HepG2 (cell line): Measurements from ENCODE around the gene TUBGCP5. TPM values are rescaled to one million over a fixed set of nuclear protein-coding genes. Genes with fewer than 3 reads are reported as not detected.
A peak's percentile ranks its signal among the peaks of the same experiment; 100 is the strongest.

ENCODE experiments used
- ATAC-seq: fragments of 200-7000 bp; cut with Tn5 transposase; 3 replicates; pipeline ENCODE4 v1.9.1; 2020; ENCODE audit warnings: mild to moderate bottlenecking, moderate library complexity
- BruUV-seq: library from RNA; stranded (reverse); fragments of 400-500 nt; replicated peaks from 2 replicates; lab custom pipeline; 2021; lab: Mats Ljungman, UMichigan
- CTCF ChIA-PET: fragments of 300-600 bp; formaldehyde crosslinking; extraction: SDS; loops from one replicate; lab custom pipeline; 2021; ENCODE audit warnings: low total read pairs, inconsistent platforms, low intra/inter-chr PET ratio; lab: Yijun Ruan, JAX
- POLR2A ChIA-PET: fragments of 350-600 bp; sonication (Branson Sonifier 250); formaldehyde crosslinking; loops from one replicate; lab custom pipeline; 2020; ENCODE audit warnings: antibody characterized with exemption, inconsistent platforms; lab: Yijun Ruan, JAX
- DNase-seq: peaks from one replicate; pipeline ENCODE4 v3.0.0-alpha.2; 2015; ENCODE audit warnings: low spot score
- FAIRE-seq: peaks from 3 replicates; lab custom pipeline; 2011; peaks lifted over from hg19 to GRCh38; lab: Jason Lieb, UNC
- H2AFZ ChIP-seq: one replicate; pipeline ENCODE4 v1.6.1; 2011; ENCODE audit warnings: low read length, inconsistent platforms
- H3K27ac ChIP-seq: fragments of 300-600 bp; 3 replicates; pipeline ENCODE4 v1.8.0; 2011; ENCODE audit warnings: mixed run types, mild to moderate bottlenecking, mixed read lengths, low read length, inconsistent platforms; ENCODE audit not compliant: insufficient read depth; ENCODE audit errors: extremely low read length
- H3K27me3 ChIP-seq, 2 experiments: fragments of 200-600 bp in 1 of 2; 2 replicates in 1 of 2; 3 replicates in 1 of 2; pipeline versions ENCODE4 v1.6.0 to v1.8.0; 2011; ENCODE audit warnings: low read length in 2 of 2, mild to moderate bottlenecking in 2 of 2, moderate library complexity in 2 of 2, inconsistent platforms in 1 of 2; ENCODE audit not compliant: insufficient read depth in 2 of 2, control insufficient read depth in 1 of 2
- H3K36me3 ChIP-seq, 2 experiments: fragments of 200-600 bp in 1 of 2; replicated peaks in 1 of 2; 2 replicates in 1 of 2; 3 replicates in 1 of 2; pipeline versions ENCODE4 v1.5.1 to v1.8.0; 2011; ENCODE audit warnings: low read length in 2 of 2, inconsistent platforms in 1 of 2; ENCODE audit not compliant: insufficient read depth in 2 of 2, control insufficient read depth in 1 of 2
- H3K4me1 ChIP-seq: 2 replicates; pipeline ENCODE4 v1.5.1; 2012; ENCODE audit warnings: low read length, inconsistent platforms; ENCODE audit not compliant: insufficient read depth
- H3K4me2 ChIP-seq: 2 replicates; pipeline ENCODE4 v1.6.0; 2011; ENCODE audit warnings: low read depth, low read length, inconsistent platforms
- H3K4me3 ChIP-seq, 3 experiments: fragments of 200-600 bp in 1 of 3; sonication (generic), shearing (Covaris generic) in 1 of 3; replicated peaks in 1 of 3; 2 replicates each; pipeline ENCODE4 v1.5.1; 2011 to 2016; ENCODE audit warnings: low read length in 3 of 3, inconsistent platforms in 2 of 3, low read depth in 2 of 3, mild to moderate bottlenecking in 2 of 3, control low read depth in 1 of 3, mixed read lengths in 1 of 3; ENCODE audit not compliant: insufficient read depth in 1 of 3
- H3K79me2 ChIP-seq: one replicate; pipeline ENCODE4 v1.6.1; 2011; ENCODE audit warnings: low read length, inconsistent platforms; ENCODE audit not compliant: insufficient read depth
- H3K9ac ChIP-seq: 2 replicates; pipeline ENCODE4 v1.6.0; 2011; ENCODE audit warnings: mild to moderate bottlenecking, low read depth, low read length, inconsistent platforms; ENCODE audit not compliant: insufficient read depth
- H3K9me3 ChIP-seq: 2 replicates; pipeline ENCODE4 v1.5.1; 2012; ENCODE audit warnings: mild to moderate bottlenecking, low read length
- H4K20me1 ChIP-seq: 2 replicates; pipeline ENCODE4 v1.6.0; 2011; ENCODE audit warnings: inconsistent platforms, mild to moderate bottlenecking, low read length, moderate library complexity; ENCODE audit not compliant: insufficient read depth
- EP300 ChIP-seq, 3 experiments: sonication (generic) in 1 of 3; formaldehyde crosslinking in 1 of 3; IDR thresholded peaks; 2 replicates each; pipeline versions ENCODE4 v1.5.1 to v1.6.1; 2011 to 2020; ENCODE audit warnings: low read depth in 2 of 3, low read length in 2 of 3, borderline replicate concordance in 1 of 3, improper control_type of control experiment in 1 of 3, mild to moderate bottlenecking in 1 of 3, missing genetic modification reagents in 1 of 3, moderate library complexity in 1 of 3
- FOXC1 ChIP-seq: sonication (generic); formaldehyde crosslinking; IDR thresholded peaks from 2 replicates; pipeline ENCODE4 v1.8.0; 2022; ENCODE audit warnings: mild to moderate bottlenecking, missing genetic modification reagents, borderline replicate concordance
- MBD4 ChIP-seq: IDR thresholded peaks from 2 replicates; pipeline ENCODE4 v1.6.1; 2012; ENCODE audit warnings: low read length, inconsistent platforms, borderline replicate concordance
- ZNF605 ChIP-seq: sonication (generic); formaldehyde crosslinking; IDR thresholded peaks from 2 replicates; pipeline ENCODE4 v1.8.0; 2022; ENCODE audit warnings: mild to moderate bottlenecking, missing genetic modification reagents
- ZSCAN20 ChIP-seq: sonication (generic); formaldehyde crosslinking; IDR thresholded peaks from 2 replicates; pipeline ENCODE4 v1.4.0; 2020; ENCODE audit warnings: missing genetic modification reagents, mild to moderate bottlenecking, borderline replicate concordance
- WGBS: methylation state at CpG from one replicate; pipeline ENCODE4 v1.1.6; 2017; ENCODE audit warnings: low lambda C conversion rate; 5-methylcytosine and 5-hydroxymethylcytosine counted together
- in situ Hi-C: cut with HindIII; loops from 2 replicates; pipeline ENCODE4 v1.10.0; 2017; ENCODE audit warnings: low pct_unique_long_range_greater_than_20kb; ENCODE audit not compliant: extremely low pct_ligation_motif_present
- intact Hi-C: fragments of 100-400 bp; cut with micrococcal nuclease; formaldehyde crosslinking; loops from one replicate; pipeline ENCODE4 v1.10.0; 2022; ENCODE audit not compliant: unreplicated experiment
- polyA plus RNA-seq, 8 experiments: library from polyadenylated mRNA; depleted of rRNA in 3 of 8; stranded (reverse) in 7 of 8; unstranded in 1 of 8; fragments of >200 nt; fragmentation: Illumina TruSeq in 4 of 8; extraction: Trizol in 4 of 8; gene quantifications; 2 replicates each; pipeline versions ENCODE4 v1.2.1 to v1.2.3, GENCODE V29; 2011 to 2016; ENCODE audit warnings: low read depth in 4 of 8, missing spikeins in 1 of 8, mixed read lengths in 1 of 8; ENCODE audit not compliant: insufficient read depth in 1 of 8
- total RNA-seq, 5 experiments: library from RNA; depleted of rRNA; stranded (reverse); fragments of >200 nt; fragmentation: Illumina TruSeq; extraction: Trizol; gene quantifications; 2 replicates each; pipeline ENCODE4 v1.2.3, GENCODE V29; 2016; ENCODE audit warnings: low read depth in 1 of 5
- TF ChIP-seq, protein P1 (sequence below): sonication (generic); formaldehyde crosslinking; IDR thresholded peaks from 2 replicates; pipeline ENCODE4 v1.4.0; 2020; ENCODE audit warnings: missing genetic modification reagents, borderline replicate concordance
- TF ChIP-seq, protein P2 (sequence below): sonication (generic); formaldehyde crosslinking; IDR thresholded peaks from 2 replicates; pipeline ENCODE4 v1.5.0; 2020; ENCODE audit warnings: mild to moderate bottlenecking, missing genetic modification reagents
- TF ChIP-seq, protein P3 (sequence below): sonication (generic); formaldehyde crosslinking; IDR thresholded peaks from 2 replicates; pipeline ENCODE4 v1.8.1; 2022; ENCODE audit warnings: mild to moderate bottlenecking, missing genetic modification reagents
- TF ChIP-seq, protein P4 (sequence below): sonication (generic); formaldehyde crosslinking; IDR thresholded peaks from 2 replicates; pipeline ENCODE4 v1.4.0; 2020; ENCODE audit warnings: missing genetic modification reagents

The TUBGCP5 gene
- total and polyA plus RNA-seq, 2 of the 13 experiments (the other 11 are each of a cell fraction or from before 2014, with no cell fraction given): 7.2 to 25.0 TPM

DNA sequence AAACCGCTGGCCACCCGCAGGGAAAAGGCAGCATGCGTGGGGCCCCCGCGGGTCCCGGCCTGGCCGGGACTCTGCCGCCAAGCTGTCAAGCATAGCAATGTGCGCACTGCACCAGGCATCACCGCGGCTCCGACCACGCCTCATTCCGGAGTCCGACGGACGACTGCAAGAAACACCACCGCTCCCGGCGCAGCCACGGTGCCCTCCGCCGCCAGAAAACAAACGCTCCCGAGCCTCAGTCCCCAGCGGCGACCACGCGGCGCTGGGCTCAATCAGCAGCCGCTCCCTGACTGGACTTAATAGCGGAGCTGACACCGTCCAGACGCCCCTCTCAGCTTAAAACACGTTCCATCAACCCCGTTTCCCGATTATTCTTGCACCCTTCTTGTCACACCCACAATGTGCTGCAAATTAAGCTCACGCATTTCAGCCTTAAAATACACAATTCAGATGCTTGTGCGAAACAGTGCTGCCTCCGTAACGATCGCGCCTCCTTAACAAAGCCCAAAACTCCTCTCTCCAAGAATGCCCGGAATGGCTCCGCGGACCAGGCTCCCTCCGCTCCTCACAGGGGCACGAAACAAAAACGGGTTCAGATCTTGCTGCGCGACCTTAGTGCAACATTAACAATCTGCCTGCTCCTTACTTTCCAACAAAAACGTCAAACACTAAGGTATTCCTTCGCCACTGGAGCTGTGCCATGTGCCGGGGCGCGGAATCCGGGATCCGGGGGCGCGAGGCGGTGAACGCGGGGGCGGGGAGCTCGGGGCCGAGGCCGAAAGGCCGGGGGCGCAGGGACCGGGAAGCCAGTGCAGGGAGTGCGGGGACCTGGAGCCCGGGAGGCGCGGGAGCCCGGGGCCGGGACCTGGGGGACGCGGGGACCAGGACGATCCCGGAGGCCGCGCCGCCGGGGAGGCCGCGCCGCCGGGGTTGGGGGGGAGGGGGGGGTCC, 59.9 kb downstream of the TUBGCP5 start (continued):
- TF ChIP-seq EP300 (IDR thresholded peaks at IDR 0.05; ENCODE audit: low read depth in 2 of 2, low read length in 2 of 2): no peak
- no peak for TF ChIP-seq EP300 (CRISPR knock-in tag; IDR thresholded peaks at IDR 0.05; ENCODE audit: borderline replicate concordance)
- TF ChIP-seq, protein P1, sequence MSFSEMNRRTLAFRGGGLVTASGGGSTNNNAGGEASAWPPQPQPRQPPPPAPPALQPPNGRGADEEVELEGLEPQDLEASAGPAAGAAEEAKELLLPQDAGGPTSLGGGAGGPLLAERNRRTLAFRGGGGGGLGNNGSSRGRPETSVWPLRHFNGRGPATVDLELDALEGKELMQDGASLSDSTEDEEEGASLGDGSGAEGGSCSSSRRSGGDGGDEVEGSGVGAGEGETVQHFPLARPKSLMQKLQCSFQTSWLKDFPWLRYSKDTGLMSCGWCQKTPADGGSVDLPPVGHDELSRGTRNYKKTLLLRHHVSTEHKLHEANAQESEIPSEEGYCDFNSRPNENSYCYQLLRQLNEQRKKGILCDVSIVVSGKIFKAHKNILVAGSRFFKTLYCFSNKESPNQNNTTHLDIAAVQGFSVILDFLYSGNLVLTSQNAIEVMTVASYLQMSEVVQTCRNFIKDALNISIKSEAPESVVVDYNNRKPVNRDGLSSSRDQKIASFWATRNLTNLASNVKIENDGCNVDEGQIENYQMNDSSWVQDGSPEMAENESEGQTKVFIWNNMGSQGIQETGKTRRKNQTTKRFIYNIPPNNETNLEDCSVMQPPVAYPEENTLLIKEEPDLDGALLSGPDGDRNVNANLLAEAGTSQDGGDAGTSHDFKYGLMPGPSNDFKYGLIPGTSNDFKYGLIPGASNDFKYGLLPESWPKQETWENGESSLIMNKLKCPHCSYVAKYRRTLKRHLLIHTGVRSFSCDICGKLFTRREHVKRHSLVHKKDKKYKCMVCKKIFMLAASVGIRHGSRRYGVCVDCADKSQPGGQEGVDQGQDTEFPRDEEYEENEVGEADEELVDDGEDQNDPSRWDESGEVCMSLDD (CRISPR knock-in tag): no peak
- no peak for TF ChIP-seq MBD4

DNA sequence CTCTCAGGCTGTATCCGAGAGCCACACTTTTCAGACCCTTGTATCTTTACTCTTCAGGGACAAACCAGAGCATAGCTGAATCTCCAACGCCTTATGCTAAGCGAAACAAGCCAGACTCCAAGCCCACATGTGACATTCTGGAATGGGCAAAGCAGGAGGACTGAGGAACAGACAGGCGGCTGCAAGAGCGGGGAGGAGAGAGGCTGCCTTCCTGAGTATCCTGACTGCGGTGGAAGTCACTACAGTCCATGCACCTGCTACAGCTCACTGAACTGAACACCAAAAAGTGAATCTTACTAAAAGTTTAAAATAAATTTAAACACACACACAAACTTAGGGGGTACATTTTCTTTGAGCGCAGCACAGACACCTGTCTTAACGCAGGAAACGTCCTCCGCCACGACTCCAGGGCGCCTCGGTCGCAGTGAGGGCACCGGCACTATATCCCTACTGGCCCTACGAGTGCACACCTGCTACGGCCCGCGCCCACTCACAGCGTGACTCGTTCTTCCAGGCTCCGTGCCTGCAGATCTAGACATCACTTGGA, 60.6 kb downstream of the TUBGCP5 start:
- WGBS: 12% methylated on average over 15 of the region's 22 CpGs
- TF ChIP-seq FOXC1 (CRISPR knock-in tag) (0 out of 2 replicates have a peak, but pooled peaks have one; percentile 25), ZNF605 (CRISPR knock-in tag) (0 out of 2 replicates have a peak, but pooled peaks have one; percentile 0), ZSCAN20 (CRISPR knock-in tag) (no peak)
- TF ChIP-seq, protein P2, sequence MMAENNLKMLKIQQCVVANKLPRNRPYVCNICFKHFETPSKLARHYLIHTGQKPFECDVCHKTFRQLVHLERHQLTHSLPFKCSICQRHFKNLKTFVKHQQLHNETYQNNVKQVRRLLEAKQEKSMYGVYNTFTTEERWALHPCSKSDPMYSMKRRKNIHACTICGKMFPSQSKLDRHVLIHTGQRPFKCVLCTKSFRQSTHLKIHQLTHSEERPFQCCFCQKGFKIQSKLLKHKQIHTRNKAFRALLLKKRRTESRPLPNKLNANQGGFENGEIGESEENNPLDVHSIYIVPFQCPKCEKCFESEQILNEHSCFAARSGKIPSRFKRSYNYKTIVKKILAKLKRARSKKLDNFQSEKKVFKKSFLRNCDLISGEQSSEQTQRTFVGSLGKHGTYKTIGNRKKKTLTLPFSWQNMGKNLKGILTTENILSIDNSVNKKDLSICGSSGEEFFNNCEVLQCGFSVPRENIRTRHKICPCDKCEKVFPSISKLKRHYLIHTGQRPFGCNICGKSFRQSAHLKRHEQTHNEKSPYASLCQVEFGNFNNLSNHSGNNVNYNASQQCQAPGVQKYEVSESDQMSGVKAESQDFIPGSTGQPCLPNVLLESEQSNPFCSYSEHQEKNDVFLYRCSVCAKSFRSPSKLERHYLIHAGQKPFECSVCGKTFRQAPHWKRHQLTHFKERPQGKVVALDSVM: no peak
- TF ChIP-seq, protein P3, sequence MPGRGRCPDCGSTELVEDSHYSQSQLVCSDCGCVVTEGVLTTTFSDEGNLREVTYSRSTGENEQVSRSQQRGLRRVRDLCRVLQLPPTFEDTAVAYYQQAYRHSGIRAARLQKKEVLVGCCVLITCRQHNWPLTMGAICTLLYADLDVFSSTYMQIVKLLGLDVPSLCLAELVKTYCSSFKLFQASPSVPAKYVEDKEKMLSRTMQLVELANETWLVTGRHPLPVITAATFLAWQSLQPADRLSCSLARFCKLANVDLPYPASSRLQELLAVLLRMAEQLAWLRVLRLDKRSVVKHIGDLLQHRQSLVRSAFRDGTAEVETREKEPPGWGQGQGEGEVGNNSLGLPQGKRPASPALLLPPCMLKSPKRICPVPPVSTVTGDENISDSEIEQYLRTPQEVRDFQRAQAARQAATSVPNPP (CRISPR knock-in tag): no peak
- TF ChIP-seq, protein P4, sequence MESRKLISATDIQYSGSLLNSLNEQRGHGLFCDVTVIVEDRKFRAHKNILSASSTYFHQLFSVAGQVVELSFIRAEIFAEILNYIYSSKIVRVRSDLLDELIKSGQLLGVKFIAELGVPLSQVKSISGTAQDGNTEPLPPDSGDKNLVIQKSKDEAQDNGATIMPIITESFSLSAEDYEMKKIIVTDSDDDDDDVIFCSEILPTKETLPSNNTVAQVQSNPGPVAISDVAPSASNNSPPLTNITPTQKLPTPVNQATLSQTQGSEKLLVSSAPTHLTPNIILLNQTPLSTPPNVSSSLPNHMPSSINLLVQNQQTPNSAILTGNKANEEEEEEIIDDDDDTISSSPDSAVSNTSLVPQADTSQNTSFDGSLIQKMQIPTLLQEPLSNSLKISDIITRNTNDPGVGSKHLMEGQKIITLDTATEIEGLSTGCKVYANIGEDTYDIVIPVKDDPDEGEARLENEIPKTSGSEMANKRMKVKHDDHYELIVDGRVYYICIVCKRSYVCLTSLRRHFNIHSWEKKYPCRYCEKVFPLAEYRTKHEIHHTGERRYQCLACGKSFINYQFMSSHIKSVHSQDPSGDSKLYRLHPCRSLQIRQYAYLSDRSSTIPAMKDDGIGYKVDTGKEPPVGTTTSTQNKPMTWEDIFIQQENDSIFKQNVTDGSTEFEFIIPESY (CRISPR knock-in tag): 0 out of 2 replicates have a peak, but pooled peaks have one; percentile 3

More for the DNA sequence above, 60.6 kb downstream of the TUBGCP5 start:
- CTCF ChIA-PET: no interaction called here
- H3K36me3 ChIP-seq: no peaks in the 10 kb centered on the region
- intact Hi-C loops (loop anchor here (10.0 kb wide), 1 partner anchor 144 kb away; the partner anchor contains the start of gene NIPA2), in situ Hi-C loops (no loop called here)
- H3K9ac ChIP-seq: peak overlapping the region; percentile 74; the same call in 1 of the 2 replicates
- BruUV-seq: no TSS peak
- no peak for FAIRE-seq
- H3K79me2 ChIP-seq: peaks cover 49% of the 10 kb centered on the region
- peak; percentile 71 for ATAC-seq
- peak overlapping the region; percentile 99 for H3K4me2 ChIP-seq
- H3K27ac ChIP-seq: peak overlapping the region; percentile 54
- peaks cover 38% of the 10 kb centered on the region for H3K4me1 ChIP-seq
- H2AFZ ChIP-seq: no peak overlapping the region
- H4K20me1 ChIP-seq: peaks cover 23% of the 10 kb centered on the region
- POLR2A ChIA-PET: interaction anchor here (1.2 kb wide), 1 partner anchor 61 kb away, joined by 3 read pairs; the partner anchor contains the start of gene TUBGCP5
- no peaks in the 10 kb centered on the region; a peak in 1 of 5 replicates for H3K27me3 ChIP-seq
- no peak for DNase-seq
- H3K4me3 ChIP-seq: peak overlapping the region; percentile 66 to 99 (median 96)
- H3K9me3 ChIP-seq: no peaks in the 10 kb centered on the region
